Muscle layer of colon (tissue), 2 donors: ENCODE measurements around the gene RPTOR.

ENCODE experiments used
- H3K27ac ChIP-seq: one replicate; pipeline ENCODE4 v1.7.0; 2013; ENCODE audit warnings: low read depth, mild to moderate bottlenecking, low read length, moderate library complexity
- H3K27me3 ChIP-seq, 2 donors: one replicate each; pipeline ENCODE4 v1.7.0; 2013; ENCODE audit warnings: low read length in 2 of 2, mild to moderate bottlenecking in 2 of 2; ENCODE audit not compliant: insufficient read depth in 2 of 2, control insufficient read depth in 1 of 2
- H3K36me3 ChIP-seq: one replicate; pipeline ENCODE4 v1.7.0; 2013; ENCODE audit warnings: mild to moderate bottlenecking, low read length; ENCODE audit not compliant: insufficient read depth
- H3K4me1 ChIP-seq: one replicate; pipeline ENCODE4 v1.7.0; 2013; ENCODE audit warnings: mild to moderate bottlenecking, low read length; ENCODE audit not compliant: insufficient read depth
- H3K4me3 ChIP-seq, 2 donors: one replicate each; pipeline ENCODE4 v1.7.0; 2013; ENCODE audit warnings: low read length in 2 of 2, low read depth in 1 of 2, mild to moderate bottlenecking in 1 of 2, moderate library complexity in 1 of 2
- H3K9ac ChIP-seq: one replicate; pipeline ENCODE4 v1.7.0; 2013; ENCODE audit warnings: low read length
- H3K9me3 ChIP-seq: one replicate; pipeline ENCODE4 v1.7.0; 2013; ENCODE audit warnings: mild to moderate bottlenecking, low read length
- donor health status: abdominal sarcoma.
- donor health status: Adenocarcinoma of cecum.

Gene RPTOR

DNA sequence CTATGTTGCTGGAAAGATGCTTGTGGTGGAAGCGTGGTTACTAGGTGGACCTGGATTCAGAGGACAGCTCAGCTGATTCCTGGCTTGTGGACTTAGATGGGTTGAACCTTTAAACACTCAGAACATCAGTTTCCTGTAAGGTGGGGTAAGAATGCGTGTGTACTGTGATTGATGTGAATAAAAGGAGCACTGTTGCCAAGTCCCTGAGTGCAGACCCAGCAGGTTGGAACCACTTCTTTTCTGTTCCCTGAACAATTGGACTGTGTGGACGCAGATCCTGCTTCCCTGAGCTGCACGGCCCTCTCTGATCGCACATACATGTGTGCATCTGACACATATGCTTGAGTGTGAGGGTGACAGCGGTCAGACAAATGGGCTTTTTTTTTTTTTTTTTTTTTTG is 37.5 kb downstream of the RPTOR start:
- no peak overlapping the region for H3K4me3 ChIP-seq
- H3K9me3 ChIP-seq = no peaks in the 10 kb centered on the region
- H3K4me1 ChIP-seq = no peaks in the 10 kb centered on the region
- H3K9ac ChIP-seq = no peak overlapping the region
- H3K36me3 ChIP-seq = no peaks in the 10 kb centered on the region
- no peak overlapping the region for H3K27ac ChIP-seq
- H3K27me3 ChIP-seq = no peaks in the 10 kb centered on the region

DNA sequence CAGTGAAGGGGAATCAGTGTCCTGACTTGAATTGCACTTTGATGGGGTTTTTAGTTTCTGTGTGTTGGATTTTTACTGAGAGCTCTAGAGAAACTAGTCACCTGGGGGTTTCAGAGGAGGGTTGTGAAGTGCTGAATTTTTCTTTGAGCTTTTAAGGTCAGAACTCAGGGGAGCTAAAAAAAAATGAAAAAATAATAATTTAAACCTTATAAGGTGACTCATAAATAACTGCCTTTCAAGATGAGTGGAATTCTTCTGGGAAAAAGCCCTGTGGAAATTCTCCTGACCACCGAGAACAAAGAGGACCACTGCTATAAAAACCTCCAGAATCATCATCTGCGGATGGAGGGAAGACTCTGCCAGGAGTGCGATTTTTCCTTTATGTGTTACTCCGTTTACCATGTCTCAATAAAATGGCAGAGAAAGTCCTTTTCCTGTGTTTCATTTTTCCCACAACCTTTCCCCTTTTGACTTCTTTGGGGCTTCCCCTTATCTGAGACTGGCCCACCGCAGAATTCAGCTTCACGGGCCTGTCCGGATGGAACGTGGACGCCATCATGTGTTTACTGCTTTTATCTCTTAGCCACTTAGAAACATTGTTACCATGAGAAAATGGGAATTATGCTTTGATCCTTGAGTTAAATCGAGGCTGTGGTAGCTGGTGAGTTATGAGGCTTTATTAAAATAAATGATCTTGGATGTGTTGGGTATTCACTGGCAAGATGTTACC is 39.7 kb downstream of the RPTOR start:
- Histone ChIP-seq H3K36me3 (no peaks in the 10 kb centered on the region), H3K4me3 (no peak overlapping the region), H3K27me3 (no peaks in the 10 kb centered on the region), H3K9ac (no peak overlapping the region), H3K4me1 (no peaks in the 10 kb centered on the region), H3K27ac (no peak overlapping the region), H3K9me3 (no peaks in the 10 kb centered on the region)

- Histone ChIP-seq H3K9me3 (no peaks in the 10 kb centered on the region), H3K9ac (no peak overlapping the region), H3K27me3 (no peaks in the 10 kb centered on the region), H3K4me1 (no peaks in the 10 kb centered on the region), H3K27ac (no peak overlapping the region), H3K36me3 (no peaks in the 10 kb centered on the region), H3K4me3 (no peak overlapping the region)
These were observed 41.5 kb downstream of the RPTOR start for GRCh38 chr17:80585890-80586845.

DNA sequence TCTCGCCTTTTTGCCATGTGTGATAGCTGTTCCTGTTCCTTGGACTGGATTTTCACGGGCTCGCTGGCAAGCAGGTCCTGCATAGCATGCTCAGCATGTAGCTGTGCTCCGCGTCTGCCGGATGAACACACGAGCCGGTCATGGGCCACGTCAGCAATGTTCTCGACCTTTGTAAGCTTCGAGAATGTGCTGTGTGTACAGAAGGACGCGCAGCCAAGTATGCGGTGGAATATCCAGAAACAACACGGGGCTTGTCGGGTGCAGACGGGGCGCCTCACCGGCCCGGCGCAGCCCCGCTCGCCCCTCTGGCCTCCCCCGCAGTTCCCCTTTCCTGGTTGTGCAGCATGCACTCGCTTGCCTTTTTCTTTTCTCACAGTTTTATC is 42.2 kb downstream of the RPTOR start:
- Histone ChIP-seq H3K36me3 (no peaks in the 10 kb centered on the region), H3K9me3 (no peaks in the 10 kb centered on the region), H3K4me3 (no peak overlapping the region), H3K27me3 (no peaks in the 10 kb centered on the region), H3K9ac (no peak overlapping the region), H3K27ac (no peak overlapping the region), H3K4me1 (no peaks in the 10 kb centered on the region)

DNA sequence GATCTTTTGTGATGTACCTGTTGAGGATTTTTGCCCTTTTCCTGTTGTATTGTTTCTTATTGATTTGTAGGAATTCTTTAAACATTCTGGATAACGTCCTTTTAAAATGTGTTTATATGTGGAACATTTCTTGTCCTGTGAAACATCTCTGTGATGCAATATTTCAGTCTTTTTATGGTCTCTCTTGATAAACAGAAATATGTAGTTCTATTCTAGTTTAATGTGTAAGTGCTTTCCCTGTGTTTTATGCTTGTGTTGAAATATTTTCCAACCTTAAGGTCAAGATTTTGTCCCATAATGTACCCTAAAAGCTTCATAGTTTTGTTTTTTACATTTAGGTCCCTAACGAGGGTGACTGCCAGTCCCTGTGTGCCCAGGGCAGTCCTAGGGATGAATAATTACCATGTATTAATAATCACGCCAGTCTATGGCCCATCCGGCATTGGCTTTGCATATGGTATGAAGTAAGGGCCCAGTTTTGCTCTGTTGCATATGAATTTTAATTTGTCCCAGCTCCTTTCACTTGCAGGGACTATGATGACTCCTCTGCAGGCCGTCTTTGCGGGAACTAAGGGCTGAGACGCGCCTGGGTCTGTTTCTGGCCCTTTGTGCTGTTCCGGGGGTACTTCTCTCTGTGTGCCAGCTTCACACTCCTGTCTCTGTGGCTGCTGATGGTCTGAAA is 44.2 kb downstream of the RPTOR start:
- no peak overlapping the region for H3K4me3 ChIP-seq
- H3K9ac ChIP-seq = no peak overlapping the region
- H3K9me3 ChIP-seq = no peaks in the 10 kb centered on the region

DNA sequence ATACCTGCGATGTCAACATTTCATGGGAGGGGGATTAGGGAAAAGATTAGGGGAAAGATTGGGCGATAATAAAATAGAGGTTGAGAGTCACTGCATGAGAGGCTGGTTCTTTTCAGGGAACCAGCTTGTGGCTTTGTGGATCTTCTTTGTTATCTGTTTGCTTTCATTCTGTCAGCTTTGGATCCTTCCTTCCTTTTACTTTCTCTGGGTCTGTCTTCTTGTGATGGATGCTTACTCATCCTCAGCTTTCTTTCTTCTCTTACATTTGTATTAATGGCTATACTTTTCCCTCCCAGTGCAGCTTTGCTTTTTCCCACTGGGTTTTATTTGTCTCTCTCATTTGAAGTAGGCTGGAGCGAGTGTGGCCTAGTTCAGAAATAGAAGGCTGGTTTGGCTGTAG is 47.1 kb downstream of the RPTOR start:
- Histone ChIP-seq H3K4me1 (no peaks in the 10 kb centered on the region), H3K27ac (no peak overlapping the region), H3K36me3 (no peaks in the 10 kb centered on the region), H3K4me3 (no peak overlapping the region), H3K27me3 (no peaks in the 10 kb centered on the region), H3K9ac (no peak overlapping the region), H3K9me3 (no peaks in the 10 kb centered on the region)

More for the DNA sequence above, 44.2 kb downstream of the RPTOR start:
- no peak overlapping the region for H3K27ac ChIP-seq
- H3K36me3 ChIP-seq = no peaks in the 10 kb centered on the region
- H3K4me1 ChIP-seq = no peaks in the 10 kb centered on the region
- no peaks in the 10 kb centered on the region for H3K27me3 ChIP-seq

GRCh38 chr17:80592243-80592642 is 47.6 kb downstream of the RPTOR start:
- Histone ChIP-seq H3K9me3 (no peaks in the 10 kb centered on the region), H3K27me3 (no peaks in the 10 kb centered on the region), H3K4me3 (no peak overlapping the region), H3K27ac (no peak overlapping the region), H3K4me1 (no peaks in the 10 kb centered on the region), H3K36me3 (no peaks in the 10 kb centered on the region), H3K9ac (no peak overlapping the region)

DNA sequence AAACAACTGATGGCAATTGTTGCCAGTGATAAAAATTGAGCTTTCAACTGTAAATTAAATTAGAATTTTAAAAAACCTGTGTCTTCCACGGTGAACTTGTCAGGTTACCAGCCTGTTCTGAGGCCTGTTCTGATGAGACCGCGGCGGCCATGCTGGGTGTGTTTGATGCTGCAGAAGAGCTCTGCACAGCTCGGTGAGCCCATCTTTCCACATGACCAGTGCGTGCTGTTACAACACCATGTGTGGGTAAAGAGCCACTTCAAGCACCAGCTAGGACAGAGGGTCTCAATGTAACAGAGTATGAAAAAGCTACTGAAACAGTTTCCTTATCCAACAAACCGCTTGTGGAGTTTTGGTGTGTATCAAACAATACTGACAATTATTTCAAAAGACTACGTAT is 48.5 kb downstream of the RPTOR start:
- H3K27me3 ChIP-seq = no peaks in the 10 kb centered on the region
- H3K36me3 ChIP-seq = no peaks in the 10 kb centered on the region
- H3K4me3 ChIP-seq = no peak overlapping the region
- no peak overlapping the region for H3K27ac ChIP-seq
- H3K4me1 ChIP-seq = no peaks in the 10 kb centered on the region
- no peaks in the 10 kb centered on the region for H3K9me3 ChIP-seq
- no peak overlapping the region for H3K9ac ChIP-seq

DNA sequence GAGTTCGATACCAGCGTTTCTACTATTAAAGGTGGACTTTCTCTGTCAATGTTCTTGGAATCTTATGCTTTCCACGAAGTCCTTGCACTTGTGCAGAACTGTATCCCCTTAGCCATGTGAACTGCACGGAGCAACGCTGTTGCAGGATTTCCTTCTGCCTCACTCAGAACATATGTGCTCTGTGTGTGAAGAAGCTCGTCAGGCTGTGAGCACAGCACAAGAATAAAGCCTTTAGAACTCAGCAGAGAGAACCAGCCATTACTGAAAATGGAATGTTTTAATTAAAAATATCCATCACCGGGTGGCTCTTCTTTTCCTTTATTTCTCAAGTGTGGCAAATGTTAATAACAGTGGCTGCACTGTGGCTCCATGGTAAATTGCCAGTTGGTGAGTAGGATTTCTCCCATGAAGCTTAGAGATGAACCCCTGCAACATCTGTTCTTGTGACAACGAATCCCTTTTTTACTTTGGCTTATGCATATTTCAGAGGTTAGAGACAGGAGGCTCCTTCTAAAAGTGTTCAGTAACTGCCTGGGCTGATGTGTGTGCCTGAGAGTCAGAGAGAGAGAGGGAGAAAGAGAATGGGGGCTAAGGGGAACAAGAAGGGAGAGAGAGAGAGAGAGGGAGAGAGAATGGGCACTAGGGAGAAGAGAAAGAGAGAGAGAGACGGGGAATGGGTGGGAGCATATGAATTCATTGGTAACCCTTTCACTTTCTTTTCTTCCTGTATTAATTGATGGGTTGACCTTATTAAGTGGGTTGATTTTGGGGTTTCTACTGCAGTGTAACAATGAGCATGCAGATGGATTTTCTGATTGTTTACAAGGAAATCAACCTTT is 50.0 kb downstream of the RPTOR start:
- Histone ChIP-seq H3K4me3 (no peak overlapping the region), H3K27ac (no peak overlapping the region), H3K4me1 (no peaks in the 10 kb centered on the region), H3K27me3 (no peaks in the 10 kb centered on the region), H3K9me3 (no peaks in the 10 kb centered on the region), H3K36me3 (no peaks in the 10 kb centered on the region), H3K9ac (no peak overlapping the region)

DNA sequence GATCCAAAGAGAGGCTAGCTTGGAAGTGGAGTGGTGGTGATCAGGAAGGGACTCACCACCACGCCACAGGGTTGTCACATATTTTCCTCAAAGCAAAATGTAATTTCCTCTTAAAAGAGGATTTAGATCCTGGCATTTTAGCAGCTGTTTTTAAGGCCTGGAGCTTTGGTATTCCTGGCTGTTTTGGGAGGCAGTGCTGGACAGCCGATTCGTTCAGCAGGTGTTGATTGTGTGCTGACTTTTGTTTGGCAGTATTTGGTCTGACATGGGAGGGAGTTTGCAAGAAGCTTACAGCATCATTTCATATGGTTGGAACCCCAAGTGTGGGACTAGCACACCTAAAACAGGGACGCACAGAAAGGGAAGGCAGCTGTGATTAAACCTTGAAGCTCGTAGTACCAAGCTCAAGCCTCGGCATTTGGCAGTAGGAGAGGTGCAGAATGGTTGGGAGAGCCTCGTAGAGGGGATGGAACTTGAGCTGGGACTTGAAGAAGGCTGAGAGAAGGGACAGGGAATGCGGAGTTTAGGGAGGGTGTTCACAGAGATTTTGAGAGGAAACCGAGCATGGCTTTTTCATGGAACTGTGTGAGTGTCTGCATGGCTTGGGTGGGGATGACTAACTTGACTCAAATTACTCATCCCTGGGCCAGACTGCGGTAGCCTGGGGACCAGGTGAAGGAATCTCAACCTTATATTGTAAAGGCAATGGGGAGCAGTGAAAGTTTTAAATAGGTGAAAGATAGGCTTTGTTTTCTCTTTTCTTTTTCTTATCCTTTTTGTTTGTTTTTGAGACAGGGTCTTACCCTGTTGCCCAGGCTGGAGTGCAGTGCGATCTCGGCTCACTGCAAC is 52.3 kb downstream of the RPTOR start:
- Histone ChIP-seq H3K9me3 (no peaks in the 10 kb centered on the region), H3K4me1 (no peaks in the 10 kb centered on the region), H3K9ac (no peak overlapping the region), H3K27me3 (no peaks in the 10 kb centered on the region), H3K36me3 (no peaks in the 10 kb centered on the region), H3K4me3 (no peak overlapping the region), H3K27ac (no peak overlapping the region)
